ENCODE results near the gene ITGBL1.

GRCh38 chr13:101673360-101674105, 221.1 kb downstream of the ITGBL1 start:
- no peak for TF ChIP-seq POLR2AphosphoS5 (IDR thresholded peaks at IDR 0.05)
- TF ChIP-seq CTCF (IDR thresholded peaks at IDR 0.05) = no peak
- no peak for TF ChIP-seq EP300 (IDR thresholded peaks at IDR 0.05)

Measured in stomach (tissue), 4 donors.